ENCODE data around the gene ZSCAN20.

- TF ChIP-seq CTCF (IDR thresholded peaks at IDR 0.05), result no peak
- TF ChIP-seq POLR2A (IDR thresholded peaks at IDR 0.05), result no peak
Measured at GRCh38 chr1:33446590-33446989, 25.9 kb upstream of the ZSCAN20 start.
